Kidney epithelial cell (primary cell): Measurements from ENCODE around the gene UBE2E1. TPM values are rescaled to one million over a fixed set of nuclear protein-coding genes. Genes with fewer than 3 reads are reported as not detected.

Source experiments
- DNase-seq: peaks from one replicate; pipeline ENCODE4 v3.0.0-alpha.2; 2010; ENCODE audit warnings: low read depth
- H3K27me3 ChIP-seq: 2 replicates; pipeline ENCODE4 v1.6.0; 2011; ENCODE audit warnings: low read length; ENCODE audit not compliant: control insufficient read depth, insufficient read depth
- H3K36me3 ChIP-seq: 2 replicates; pipeline ENCODE4 v1.5.1; 2011; ENCODE audit warnings: low read length; ENCODE audit not compliant: control insufficient read depth, insufficient read depth
- H3K4me3 ChIP-seq: 2 replicates; pipeline ENCODE4 v1.5.1; 2011; ENCODE audit warnings: low read depth, mild to moderate bottlenecking, control low read depth, low read length
- CTCF ChIP-seq: IDR thresholded peaks from 2 replicates; pipeline ENCODE4 v1.5.1; 2011; ENCODE audit warnings: mild to moderate bottlenecking, moderate library complexity, low read length, control low read depth, inconsistent platforms; ENCODE audit not compliant: insufficient read depth, poor library complexity, severe bottlenecking
- total RNA-seq: library from RNA; depleted of rRNA; stranded (reverse); fragments of >200 nt; gene quantifications from 2 replicates; pipeline ENCODE4 v1.2.3, GENCODE V29; 2015

Gene UBE2E1
- total RNA-seq, 1 donor from 2014 or later = 68.4 TPM

DNA sequence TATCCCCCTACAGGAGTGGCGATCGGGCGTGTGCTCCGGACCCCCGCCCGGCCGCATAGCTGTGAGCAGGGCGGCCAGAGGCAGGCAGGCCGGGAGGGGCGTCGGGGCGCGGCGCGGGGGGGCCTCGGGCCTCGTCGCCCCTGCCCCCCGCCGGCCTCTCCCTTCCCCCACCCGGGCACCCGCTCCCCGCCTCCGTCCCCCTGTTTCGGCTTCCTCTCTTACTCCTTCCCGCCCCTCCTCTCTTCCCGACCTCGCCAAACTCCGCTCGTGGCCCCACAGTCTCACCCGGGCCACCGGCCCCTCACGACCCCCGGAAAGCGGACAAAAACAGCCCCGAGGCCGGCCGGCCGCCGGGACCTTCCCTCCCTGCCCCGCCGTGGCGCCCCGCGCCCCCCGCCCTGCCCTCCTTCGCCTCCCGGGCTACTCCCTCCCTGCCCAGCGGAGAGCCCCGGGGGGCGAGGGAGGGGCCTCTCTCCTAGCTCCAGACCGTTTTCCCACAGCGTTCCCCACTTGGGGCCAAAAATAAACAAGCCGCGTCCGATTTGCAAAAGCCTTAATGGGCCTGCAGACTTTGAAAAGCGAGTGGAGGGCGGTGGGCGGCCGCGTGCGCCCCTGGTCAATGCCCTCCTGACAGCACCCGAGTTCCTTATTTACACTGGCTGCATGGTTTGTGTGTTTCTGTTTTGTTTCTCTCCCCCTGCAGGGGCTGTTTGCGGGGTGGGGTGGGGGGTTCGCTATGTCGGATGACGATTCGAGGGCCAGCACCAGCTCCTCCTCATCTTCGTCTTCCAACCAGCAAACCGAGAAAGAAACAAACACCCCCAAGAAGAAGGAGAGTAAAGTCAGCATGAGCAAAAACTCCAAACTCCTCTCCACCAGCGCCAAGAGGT lies 1.0 kb downstream of the UBE2E1 start:
- Histone ChIP-seq H3K27me3 (no peaks in the 10 kb centered on the region), H3K4me3 (peak overlapping the region; percentile 75), H3K36me3 (no peaks in the 10 kb centered on the region)
- no peak for TF ChIP-seq CTCF
- DNase-seq = no peak

DNA sequence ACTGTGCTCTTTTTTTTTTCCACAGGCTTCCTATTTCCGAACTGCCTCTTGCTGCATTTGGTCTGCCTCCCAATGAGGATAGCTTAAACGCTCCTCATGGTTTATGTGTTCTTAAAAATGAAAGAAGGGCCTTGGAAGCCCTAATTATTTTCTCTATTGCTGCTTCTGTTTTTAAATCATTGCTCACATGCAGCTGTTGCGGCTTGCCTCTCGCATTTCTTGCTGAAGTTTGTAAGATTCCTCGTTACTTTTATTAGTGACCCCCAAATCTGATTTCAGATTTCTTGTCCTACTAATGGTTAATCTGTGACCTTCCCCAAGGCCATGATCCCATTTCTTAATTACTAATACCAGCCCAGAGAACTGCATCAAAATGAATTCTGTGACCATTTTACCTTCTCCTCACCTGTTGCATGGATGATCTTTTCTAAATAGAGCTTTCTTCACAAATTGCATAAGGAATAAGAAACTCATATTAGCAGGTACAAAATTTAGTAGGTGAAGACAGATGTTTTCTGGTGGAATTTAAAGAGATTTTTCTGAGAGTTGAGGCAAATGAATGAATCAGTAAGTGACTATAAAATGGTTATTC lies 1.8 kb downstream of the UBE2E1 start:
- no peak for TF ChIP-seq CTCF
- H3K27me3 ChIP-seq = no peaks in the 10 kb centered on the region
- H3K36me3 ChIP-seq = no peaks in the 10 kb centered on the region
- DNase-seq = no peak
- H3K4me3 ChIP-seq = peak overlapping the region; percentile 75

GRCh38 chr3:23808525-23808924 lies 2.8 kb downstream of the UBE2E1 start:
- TF ChIP-seq CTCF = no peak
- H3K4me3 ChIP-seq = no peak overlapping the region
- no peak for DNase-seq

GRCh38 chr3:23809294-23809693 lies 3.5 kb downstream of the UBE2E1 start:
- TF ChIP-seq CTCF = no peak
- no peaks in the 10 kb centered on the region for H3K36me3 ChIP-seq
- no peak overlapping the region for H3K4me3 ChIP-seq
- H3K27me3 ChIP-seq = no peaks in the 10 kb centered on the region
- DNase-seq = no peak

More at GRCh38 chr3:23808525-23808924, 2.8 kb downstream of the UBE2E1 start:
- no peaks in the 10 kb centered on the region for H3K27me3 ChIP-seq
- no peaks in the 10 kb centered on the region for H3K36me3 ChIP-seq

- TF ChIP-seq CTCF = no peak
- no peak for DNase-seq
- Histone ChIP-seq H3K4me3 (peak overlapping the region; percentile 71), H3K27me3 (no peaks in the 10 kb centered on the region), H3K36me3 (no peaks in the 10 kb centered on the region)
Observed at GRCh38 chr3:23809840-23810342, 4.1 kb downstream of the UBE2E1 start.
